ENCODE measurements around the gene SPATA4.
"Not testable (repeated sequence)": the region's sequence is repeated elsewhere in the genome, so short reads cannot be mapped to it uniquely, and the experiment has no call there.

SPATA4 gene

GRCh38 chr4:176195184-176195978, at the start of gene SPATA4:
TSS of gene SPATA4 (minus strand) at chr4:176195585. CDS start at chr4:176195562, 23 bp downstream.
- DNase-seq: peak; percentile 94 to 97 (median 97)

- DNase-seq: no peak
These were observed 47.5 kb upstream of the SPATA4 start for GRCh38 chr4:176242764-176243347.

- no peak for DNase-seq
These were observed 46.3 kb upstream of the SPATA4 start for GRCh38 chr4:176241703-176242102.

DNA sequence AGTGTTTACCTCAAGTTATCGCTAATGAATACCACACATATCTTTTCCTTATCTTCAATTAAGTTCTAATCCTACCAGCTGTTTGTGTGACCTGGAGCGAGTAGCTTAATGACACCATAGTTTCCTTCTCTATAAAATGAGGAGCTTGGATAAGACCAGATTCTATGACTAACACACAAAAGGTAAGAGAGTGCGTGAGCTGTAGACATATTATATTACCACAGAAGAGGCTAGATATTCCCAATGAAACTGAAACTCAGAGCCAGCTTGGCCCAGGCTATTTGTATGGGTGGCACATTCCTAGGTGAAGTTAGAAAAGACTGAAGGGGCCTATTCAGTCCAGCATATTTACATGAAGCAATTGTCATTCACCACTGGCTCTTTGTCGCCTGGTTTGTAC, 43.4 kb upstream of the SPATA4 start:
- no peak for DNase-seq

- DNase-seq: no peak
These were observed 42.8 kb upstream of the SPATA4 start for GRCh38 chr4:176238157-176238610.

- DNase-seq: no peak
These were observed 41.6 kb upstream of the SPATA4 start for GRCh38 chr4:176236946-176237345.

DNA sequence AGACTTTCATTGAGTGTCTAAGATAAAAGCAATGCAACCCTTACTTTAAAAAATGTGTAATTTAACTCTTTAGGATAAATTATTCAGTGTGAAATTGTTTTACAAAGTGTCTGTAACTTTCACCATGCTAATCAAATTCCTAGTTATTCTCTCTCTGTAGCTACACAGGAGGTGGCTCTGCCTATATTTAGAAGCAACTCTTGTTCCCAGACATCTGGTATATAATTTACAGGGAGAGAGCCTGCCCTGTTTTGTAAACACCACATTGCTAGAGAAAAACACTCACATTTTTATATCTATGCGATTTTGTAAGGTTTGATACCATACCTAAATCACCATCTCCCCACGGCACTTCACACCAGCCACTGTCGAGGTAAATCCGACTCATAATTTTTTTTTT, 35.5 kb upstream of the SPATA4 start:
- no peak for DNase-seq

DNA sequence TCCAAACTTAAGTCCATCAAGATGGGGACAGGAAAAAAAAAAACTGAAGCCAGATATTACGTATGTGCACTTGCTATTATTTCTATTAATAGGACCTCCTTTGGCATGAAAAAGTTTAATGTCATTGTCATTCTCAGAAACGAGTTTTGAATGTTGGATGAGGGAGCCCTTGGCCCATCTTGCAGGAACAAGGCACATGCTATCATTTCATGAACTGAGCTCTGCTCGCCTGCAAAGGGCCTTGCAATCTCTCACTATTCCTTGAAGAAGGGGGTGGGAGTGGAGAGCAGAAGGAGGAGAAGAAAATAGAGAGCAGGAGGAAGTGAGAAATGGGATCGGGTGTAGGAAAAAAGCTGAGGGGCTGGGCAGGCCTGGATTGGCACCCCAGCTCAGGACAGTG, 34.3 kb upstream of the SPATA4 start:
- no peak for DNase-seq

DNA sequence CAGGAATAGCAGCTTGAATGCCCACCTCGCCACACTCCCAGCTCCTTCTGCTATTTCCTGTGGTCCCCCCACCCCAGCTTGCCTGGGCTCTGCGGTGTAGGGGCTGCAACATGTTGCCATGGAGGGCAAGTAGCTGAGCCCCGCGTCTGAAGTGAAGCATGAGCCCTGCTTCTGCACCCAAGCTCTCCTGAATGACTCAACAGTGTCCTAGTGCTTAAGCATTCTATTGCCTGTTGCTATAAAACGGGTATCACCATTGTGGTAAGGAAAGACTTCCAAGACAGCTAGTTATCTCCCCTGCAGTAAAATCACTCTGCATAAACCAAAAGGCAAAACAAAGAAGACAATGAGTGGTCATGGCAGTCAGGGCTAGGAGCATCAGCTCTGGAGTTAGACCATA, 31.4 kb upstream of the SPATA4 start:
- DNase-seq: no peak

- DNase-seq: no peak
These were observed 28.2 kb upstream of the SPATA4 start for GRCh38 chr4:176223561-176223960.

DNA sequence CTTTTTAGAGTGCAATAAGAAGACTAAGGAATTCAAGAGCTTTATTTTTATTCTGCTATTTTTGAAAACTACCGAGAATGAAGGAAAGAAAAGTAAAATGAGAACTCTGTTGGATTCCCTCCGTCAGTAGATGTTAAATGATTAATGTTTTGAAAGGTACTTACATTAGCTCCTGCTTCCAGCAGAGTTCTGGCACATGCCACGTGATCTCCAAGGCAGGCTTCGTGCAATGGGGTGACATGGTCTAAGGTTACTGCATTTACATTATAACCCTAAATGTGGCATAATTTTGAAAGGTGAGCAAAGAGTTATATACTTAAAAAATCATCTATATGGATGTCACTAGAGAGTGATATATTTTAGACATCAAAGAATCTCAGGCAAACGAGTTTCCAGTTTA, 26.8 kb upstream of the SPATA4 start:
- DNase-seq: no peak

GRCh38 chr4:176217510-176217909, 22.1 kb upstream of the SPATA4 start:
- no peak for DNase-seq

- DNase-seq: not testable (repeated sequence)
These were observed 17.0 kb upstream of the SPATA4 start for GRCh38 chr4:176212351-176212750.

DNA sequence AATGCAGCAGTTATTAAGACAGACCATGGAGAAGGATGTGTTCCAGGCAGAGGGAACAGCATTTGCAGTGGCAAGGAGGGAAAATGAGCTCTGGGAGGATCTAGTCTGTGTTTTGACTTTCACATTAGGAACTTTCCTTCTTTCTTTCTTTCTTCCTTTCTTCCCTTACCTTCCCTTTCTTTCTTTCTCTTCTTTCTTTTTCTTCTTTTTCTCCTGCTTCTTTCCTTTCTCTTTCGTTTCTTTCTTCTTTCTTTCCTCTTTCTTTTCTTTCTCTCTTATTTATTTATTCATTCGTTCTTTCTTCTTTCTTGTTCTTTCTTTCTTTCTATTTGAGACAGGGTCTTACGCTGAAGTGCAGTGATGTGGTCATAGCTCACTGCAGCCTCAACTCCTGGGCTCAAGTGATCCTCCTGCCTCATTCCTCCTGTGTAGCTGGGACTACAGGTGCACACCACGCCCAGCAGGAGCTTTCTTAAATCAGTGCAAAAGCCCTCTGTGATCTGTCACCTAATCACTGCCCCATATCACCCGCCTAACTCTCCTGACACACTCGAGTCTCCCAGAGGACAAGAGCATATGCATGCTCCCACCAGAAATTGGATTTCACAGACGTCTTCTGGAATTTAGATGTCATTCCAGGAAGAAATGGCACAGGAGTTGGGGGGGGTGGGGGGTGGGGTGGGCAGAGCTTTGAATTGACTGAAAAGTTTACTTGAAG, 15.4 kb upstream of the SPATA4 start:
- no peak for DNase-seq

DNA sequence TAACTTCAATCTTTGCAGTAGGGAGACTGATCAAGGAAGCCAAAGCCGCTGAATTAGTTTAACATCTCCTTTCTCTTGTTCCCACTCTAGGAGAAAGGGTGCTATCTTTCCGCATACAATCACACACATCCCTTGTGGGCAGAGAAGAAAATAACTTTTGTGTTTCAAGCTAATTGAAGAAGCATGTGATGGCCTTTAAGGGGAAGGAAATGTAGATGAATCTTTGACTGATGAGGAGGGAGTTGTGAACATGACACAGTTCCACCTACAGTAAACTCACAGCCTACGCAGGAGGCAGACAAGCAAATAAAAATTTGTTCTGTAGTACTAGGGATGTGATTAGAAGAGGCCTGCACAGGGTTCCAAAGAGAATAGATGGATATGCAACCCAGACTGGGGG, 14.7 kb upstream of the SPATA4 start:
- no peak for DNase-seq

GRCh38 chr4:176209535-176209934, 14.2 kb upstream of the SPATA4 start:
- no peak for DNase-seq

DNA sequence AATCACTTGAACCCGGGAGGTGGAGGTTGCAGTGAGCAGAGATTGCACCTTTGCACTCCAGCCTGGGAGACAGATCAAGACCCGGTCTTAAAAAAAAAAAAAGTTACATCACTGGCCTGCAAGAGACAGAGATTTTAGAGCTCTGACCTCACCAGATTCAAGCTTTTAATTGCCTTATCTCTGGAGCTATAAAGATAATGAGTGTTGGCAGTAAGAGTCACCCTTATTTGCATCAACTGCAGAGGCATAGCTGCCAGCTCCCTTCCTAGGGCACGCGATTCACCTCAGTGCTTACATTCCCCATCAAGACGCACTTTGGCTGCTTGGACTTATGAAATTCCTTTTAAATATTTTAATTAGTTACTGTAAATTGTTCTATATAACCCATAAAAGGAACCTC, 12.5 kb upstream of the SPATA4 start:
- DNase-seq: no peak

- no peak for DNase-seq
These were observed 9.9 kb upstream of the SPATA4 start for GRCh38 chr4:176205299-176205698.

GRCh38 chr4:176198316-176198903, 3.0 kb upstream of the SPATA4 start:
- no peak for DNase-seq

GRCh38 chr4:176193938-176194337, 1.4 kb downstream of the SPATA4 start:
- peak in 1 of 3 donors; percentile 7 for DNase-seq

GRCh38 chr4:176193126-176193525, 2.3 kb downstream of the SPATA4 start:
- no peak for DNase-seq

GRCh38 chr4:176191974-176192373, 3.4 kb downstream of the SPATA4 start:
- no peak for DNase-seq

Measured in suppressor macrophage treated with lipopolysaccharide for 1 hour (primary cell).